Osteoblast (primary cell): ENCODE data around the gene SPDYA. TPM values are rescaled to one million over a fixed set of nuclear protein-coding genes. Genes with fewer than 3 reads are reported as not detected.
"Not testable (repeated sequence)": the region's sequence is repeated elsewhere in the genome, so short reads cannot be mapped to it uniquely, and the experiment has no call there.

Experiments used
- DNase-seq: peaks from one replicate; pipeline ENCODE4 v3.0.0; 2011; ENCODE audit warnings: low spot score, mixed read lengths; ENCODE audit not compliant: insufficient read length; ENCODE audit errors: missing footprints
- H2AFZ ChIP-seq: 2 replicates; pipeline ENCODE4 v1.6.0; 2011; ENCODE audit warnings: mild to moderate bottlenecking, low read length
- H3K27ac ChIP-seq: 2 replicates; pipeline ENCODE4 v1.5.1; 2011; ENCODE audit warnings: mild to moderate bottlenecking, low read depth, low read length, moderate library complexity
- H3K27me3 ChIP-seq: 2 replicates; pipeline ENCODE4 v1.6.0; 2012; ENCODE audit warnings: mild to moderate bottlenecking, control low read depth, inconsistent platforms, low read length, moderate library complexity; ENCODE audit not compliant: insufficient read depth
- H3K36me3 ChIP-seq: 2 replicates; pipeline ENCODE4 v1.5.1; 2011; ENCODE audit warnings: mild to moderate bottlenecking, low read length, control low read depth, moderate library complexity; ENCODE audit not compliant: insufficient read depth
- H3K4me1 ChIP-seq: 2 replicates; pipeline ENCODE4 v1.5.1; 2011; ENCODE audit warnings: mild to moderate bottlenecking, low read length, control low read depth, moderate library complexity; ENCODE audit not compliant: insufficient read depth
- H3K4me2 ChIP-seq: 2 replicates; pipeline ENCODE4 v1.6.0; 2011; ENCODE audit warnings: mild to moderate bottlenecking, low read length; ENCODE audit not compliant: insufficient read depth
- H3K4me3 ChIP-seq: fragments of 200-600 bp; sonication (generic); 3 replicates; pipeline ENCODE4 v1.5.1; 2012; ENCODE audit warnings: mild to moderate bottlenecking, low read length, inconsistent platforms; ENCODE audit not compliant: insufficient read depth
- H3K79me2 ChIP-seq: 2 replicates; pipeline ENCODE4 v1.6.0; 2012; ENCODE audit warnings: mild to moderate bottlenecking, low read length, control low read depth, inconsistent platforms; ENCODE audit not compliant: insufficient read depth
- H3K9me3 ChIP-seq: 2 replicates; pipeline ENCODE4 v1.5.1; 2011; ENCODE audit warnings: low read depth, low read length, control low read depth
- H4K20me1 ChIP-seq: 2 replicates; pipeline ENCODE4 v1.6.0; 2012; ENCODE audit warnings: mild to moderate bottlenecking, low read length, control low read depth; ENCODE audit not compliant: insufficient read depth
- CTCF ChIP-seq: IDR thresholded peaks from 2 replicates; pipeline ENCODE4 v1.5.1; 2011; ENCODE audit warnings: mild to moderate bottlenecking, low read depth, low read length, moderate library complexity; ENCODE audit errors: extremely low read depth
- total RNA-seq: library from RNA; depleted of rRNA; stranded (reverse); fragments of >200 nt; gene quantifications from 2 replicates; pipeline ENCODE4 v1.2.3, GENCODE V29; 2012

SPDYA gene
- total RNA-seq, 1 donor = 0.72 TPM

GRCh38 chr2:28782423-28782822 lies 28.2 kb upstream of the SPDYA start:
- no peak for DNase-seq
- TF ChIP-seq CTCF = no peak
- no peak overlapping the region for H3K4me3 ChIP-seq
- H4K20me1 ChIP-seq = peaks cover 3% of the 10 kb centered on the region
- no peak overlapping the region for H3K27ac ChIP-seq
- H3K4me1 ChIP-seq = no peaks in the 10 kb centered on the region
- H3K79me2 ChIP-seq = peaks cover 46% of the 10 kb centered on the region
- no peak overlapping the region for H2AFZ ChIP-seq
- H3K9me3 ChIP-seq = no peaks in the 10 kb centered on the region
- H3K4me2 ChIP-seq = no peak overlapping the region
- H3K27me3 ChIP-seq = no peaks in the 10 kb centered on the region
- peaks cover 75% of the 10 kb centered on the region for H3K36me3 ChIP-seq

- not testable (repeated sequence) for H2AFZ ChIP-seq, DNase-seq, H3K27me3 ChIP-seq, H3K4me2 ChIP-seq, H3K9me3 ChIP-seq, H3K4me3 ChIP-seq, H3K4me1 ChIP-seq, H3K27ac ChIP-seq, H4K20me1 ChIP-seq
- H3K36me3 ChIP-seq = peaks cover 77% of the 10 kb centered on the region
- H3K79me2 ChIP-seq = peaks cover 27% of the 10 kb centered on the region
These were observed 26.1 kb upstream of the SPDYA start for GRCh38 chr2:28784570-28784969.

- no peak for DNase-seq
- Histone ChIP-seq H3K27me3 (no peaks in the 10 kb centered on the region), H3K36me3 (peaks cover 52% of the 10 kb centered on the region), H3K4me2 (no peak overlapping the region), H2AFZ (no peak overlapping the region), H3K9me3 (no peaks in the 10 kb centered on the region), H3K79me2 (peaks cover 57% of the 10 kb centered on the region), H4K20me1 (peaks cover 7% of the 10 kb centered on the region), H3K4me1 (no peaks in the 10 kb centered on the region), H3K27ac (no peak overlapping the region), H3K4me3 (no peak overlapping the region)
- TF ChIP-seq CTCF = no peak
These were observed 14.0 kb upstream of the SPDYA start for GRCh38 chr2:28796620-28797019.

GRCh38 chr2:28801726-28802125 lies 8.9 kb upstream of the SPDYA start:
- no peak for DNase-seq
- peaks cover 4% of the 10 kb centered on the region for H3K4me1 ChIP-seq
- peaks cover 4% of the 10 kb centered on the region for H4K20me1 ChIP-seq
- H3K79me2 ChIP-seq = peaks cover 21% of the 10 kb centered on the region
- H3K4me2 ChIP-seq = no peak overlapping the region
- peaks cover 25% of the 10 kb centered on the region for H3K36me3 ChIP-seq
- TF ChIP-seq CTCF = no peak
- no peak overlapping the region for H3K4me3 ChIP-seq
- H3K27me3 ChIP-seq = no peaks in the 10 kb centered on the region
- no peak overlapping the region for H2AFZ ChIP-seq
- H3K9me3 ChIP-seq = no peaks in the 10 kb centered on the region
- H3K27ac ChIP-seq = peak overlapping the region; percentile 16
